ENCODE measurements around the gene RRAD.

- TF ChIP-seq ZNF274 (IDR thresholded peaks at IDR 0.05; ENCODE audit: low read depth, low read length) (no peak), YY1 (IDR thresholded peaks at IDR 0.05; ENCODE audit: insufficient read depth, insufficient read length) (no peak)
These were observed 11.1 kb upstream of the RRAD start for GRCh38 chr16:66936462-66936861.
